ENCODE measurements around the gene NDUFA7.
"Not testable (repeated sequence)": the region's sequence is repeated elsewhere in the genome, so short reads cannot be mapped to it uniquely, and the experiment has no call there.

NDUFA7 gene

GRCh38 chr19:8319807-8320520 lies 1.2 kb downstream of the NDUFA7 start:
- no peak for DNase-seq (ENCODE audit: low spot score)

GRCh38 chr19:8318835-8319234 lies 2.3 kb downstream of the NDUFA7 start:
- not testable (repeated sequence) for DNase-seq (ENCODE audit: low spot score)

GRCh38 chr19:8316351-8317125 lies 4.6 kb downstream of the NDUFA7 start:
- DNase-seq (ENCODE audit: low spot score) = no peak

- DNase-seq (ENCODE audit: low spot score) = not testable (repeated sequence)
Measured at GRCh38 chr19:8314981-8315640, 6.1 kb downstream of the NDUFA7 start.

GRCh38 chr19:8311461-8312260 lies 9.5 kb downstream of the NDUFA7 start:
- DNase-seq (ENCODE audit: low spot score) = no peak

GRCh38 chr19:8310342-8311055 lies 10.7 kb downstream of the NDUFA7 start:
- DNase-seq (ENCODE audit: low spot score) = no peak

GRCh38 chr19:8308891-8309291 lies 12.3 kb downstream of the NDUFA7 start:
- no peak for DNase-seq (ENCODE audit: low spot score)

- peak; percentile 97 for DNase-seq (ENCODE audit: low spot score)
Measured at GRCh38 chr19:8307965-8308866, 13.0 kb downstream of the NDUFA7 start, which contains the start of gene CD320. CD320 (minus strand) TSS chr19:8308358; CDS start chr19:8308290, 68 bp downstream.

GRCh38 chr19:8307400-8307964 lies 13.7 kb downstream of the NDUFA7 start:
- no peak for DNase-seq (ENCODE audit: low spot score)

GRCh38 chr19:8306235-8307054 lies 14.7 kb downstream of the NDUFA7 start:
- no peak for DNase-seq (ENCODE audit: low spot score)

GRCh38 chr19:8305798-8306197 lies 15.4 kb downstream of the NDUFA7 start:
- DNase-seq (ENCODE audit: low spot score) = no peak

- no peak for DNase-seq (ENCODE audit: low spot score)
Measured at GRCh38 chr19:8304841-8305621, 16.1 kb downstream of the NDUFA7 start.

GRCh38 chr19:8302734-8303133 lies 18.4 kb downstream of the NDUFA7 start:
- DNase-seq (ENCODE audit: low spot score) = no peak

GRCh38 chr19:8302357-8302691 lies 18.9 kb downstream of the NDUFA7 start:
- DNase-seq (ENCODE audit: low spot score) = no peak

GRCh38 chr19:8291337-8291736 lies 29.8 kb downstream of the NDUFA7 start:
- DNase-seq (ENCODE audit: low spot score) = not testable (repeated sequence)

- DNase-seq (ENCODE audit: low spot score) = not testable (repeated sequence)
Measured at GRCh38 chr19:8276508-8276907, 44.7 kb downstream of the NDUFA7 start.

GRCh38 chr19:8269724-8270123 lies 51.5 kb downstream of the NDUFA7 start:
- DNase-seq (ENCODE audit: low spot score) = no peak

- no peak for DNase-seq (ENCODE audit: low spot score)
Measured at GRCh38 chr19:8265872-8266271, 55.3 kb downstream of the NDUFA7 start.
